Cardiac muscle cell (in vitro differentiated cells and primary cell): ENCODE measurements around the gene TMEM255B. TPM values are rescaled to one million over a fixed set of nuclear protein-coding genes. Genes with fewer than 3 reads are reported as not detected.
A peak's percentile ranks its signal among the peaks of the same experiment; 100 is the strongest.

Experiments used
- DNase-seq, 2 donors: peaks; one replicate each; pipeline versions ENCODE4 v3.0.0 to v3.0.0-alpha.2; 2010 to 2017; ENCODE audit warnings: low read depth in 1 of 2, low spot score in 1 of 2
- H3K27ac ChIP-seq: fragments of 200-600 bp; sonication (generic); 2 replicates; pipeline ENCODE4 v1.5.1; 2016
- H3K27me3 ChIP-seq: fragments of 200-600 bp; sonication (generic); 2 replicates; pipeline ENCODE4 v1.6.0; 2016; ENCODE audit warnings: control low read depth
- H3K36me3 ChIP-seq: fragments of 200-600 bp; sonication (generic); 2 replicates; pipeline ENCODE4 v1.5.1; 2016; ENCODE audit warnings: control low read depth
- H3K4me1 ChIP-seq: fragments of 200-600 bp; sonication (generic); 2 replicates; pipeline ENCODE4 v1.8.1; 2017; ENCODE audit warnings: low read depth, mild to moderate bottlenecking, mixed run types
- H3K4me3 ChIP-seq: fragments of 200-600 bp; sonication (generic); 2 replicates; pipeline ENCODE4 v1.5.1; 2016; ENCODE audit warnings: mild to moderate bottlenecking
- H3K9me3 ChIP-seq: fragments of 200-600 bp; sonication (generic); 2 replicates; pipeline ENCODE4 v1.5.1; 2017; ENCODE audit warnings: low read depth, mild to moderate bottlenecking, control low read depth
- CTCF ChIP-seq: IDR thresholded peaks from 2 replicates; pipeline ENCODE4 v1.5.1; 2012; ENCODE audit warnings: low read depth, mild to moderate bottlenecking, low read length
- polyA plus RNA-seq: library from polyadenylated mRNA; unstranded; fragments of >200 nt; fragmentation: Nextera tagmentation; extraction: Ambion mirVana; gene quantifications from 2 replicates; pipeline ENCODE4 v1.2.1, GENCODE V29; 2016
- total RNA-seq: library from RNA; depleted of rRNA; stranded (reverse); fragments of >200 nt; gene quantifications from 2 replicates; pipeline ENCODE4 v1.2.3, GENCODE V29; 2016

Gene TMEM255B
- total and polyA plus RNA-seq, 2 experiments from 2014 or later, result 0.17 TPM; not detected in 1

GRCh38 chr13:113783200-113783881, 24.3 kb downstream of the TMEM255B start:
- DNase-seq, result no peak
- Histone ChIP-seq H3K27ac (no peak overlapping the region), H3K4me3 (no peak overlapping the region), H3K9me3 (no peaks in the 10 kb centered on the region), H3K36me3 (no peaks in the 10 kb centered on the region), H3K27me3 (peaks cover 16% of the 10 kb centered on the region), H3K4me1 (no peaks in the 10 kb centered on the region)
- no peak for TF ChIP-seq CTCF

GRCh38 chr13:113783966-113784644, 25.1 kb downstream of the TMEM255B start:
- no peaks in the 10 kb centered on the region for H3K36me3 ChIP-seq
- no peak overlapping the region for H3K4me3 ChIP-seq
- no peak for TF ChIP-seq CTCF
- no peak for DNase-seq
- no peak overlapping the region for H3K27ac ChIP-seq
- H3K27me3 ChIP-seq, result peaks cover 12% of the 10 kb centered on the region
- no peaks in the 10 kb centered on the region for H3K9me3 ChIP-seq
- H3K4me1 ChIP-seq, result no peaks in the 10 kb centered on the region

- Histone ChIP-seq H3K9me3 (no peaks in the 10 kb centered on the region), H3K36me3 (no peaks in the 10 kb centered on the region), H3K4me1 (no peaks in the 10 kb centered on the region), H3K27ac (no peak overlapping the region), H3K27me3 (peaks cover 8% of the 10 kb centered on the region), H3K4me3 (no peak overlapping the region)
- TF ChIP-seq CTCF, result no peak
- no peak for DNase-seq
These were observed 25.6 kb downstream of the TMEM255B start for GRCh38 chr13:113784645-113785024.

GRCh38 chr13:113785051-113786010, 26.3 kb downstream of the TMEM255B start:
- DNase-seq, result peak in 1 of 2 donors; percentile 19
- TF ChIP-seq CTCF, result no peak
- Histone ChIP-seq H3K4me3 (no peak overlapping the region), H3K27me3 (peaks cover 8% of the 10 kb centered on the region), H3K4me1 (no peaks in the 10 kb centered on the region), H3K27ac (no peak overlapping the region), H3K36me3 (no peaks in the 10 kb centered on the region), H3K9me3 (no peaks in the 10 kb centered on the region)

GRCh38 chr13:113786262-113786841, 27.3 kb downstream of the TMEM255B start:
- Histone ChIP-seq H3K36me3 (no peaks in the 10 kb centered on the region), H3K4me1 (no peaks in the 10 kb centered on the region), H3K27ac (no peak overlapping the region), H3K27me3 (peaks cover 2% of the 10 kb centered on the region), H3K4me3 (no peak overlapping the region), H3K9me3 (no peaks in the 10 kb centered on the region)
- TF ChIP-seq CTCF, result no peak
- peak in 1 of 2 donors; percentile 53 for DNase-seq
